Liver (tissue), 9 donors: ENCODE measurements around the gene PIGL. TPM values are rescaled to one million over a fixed set of nuclear protein-coding genes. Genes with fewer than 3 reads are reported as not detected.
A peak's percentile ranks its signal among the peaks of the same experiment; 100 is the strongest.

Experiments used
- DNase-seq: peaks from one replicate; pipeline ENCODE4 v3.0.0-alpha.2; 2017; ENCODE audit warnings: low spot score
- H3K27ac ChIP-seq, 2 donors: one replicate each; pipeline ENCODE4 v1.7.0; 2013; ENCODE audit warnings: inconsistent platforms in 2 of 2, low read length in 2 of 2, control low read depth in 1 of 2, low read depth in 1 of 2, mild to moderate bottlenecking in 1 of 2
- H3K27me3 ChIP-seq, 4 donors: one replicate each; pipeline versions ENCODE4 v1.6.1 to v1.7.0; 2013; ENCODE audit warnings: low read length in 3 of 4, inconsistent platforms in 1 of 4, mild to moderate bottlenecking in 1 of 4, moderate library complexity in 1 of 4; ENCODE audit not compliant: control insufficient read depth in 4 of 4, insufficient read depth in 4 of 4
- H3K36me3 ChIP-seq, 4 donors: one replicate each; pipeline versions ENCODE4 v1.6.1 to v1.7.0; 2013; ENCODE audit warnings: low read length in 3 of 4, mild to moderate bottlenecking in 3 of 4, low read depth in 1 of 4, moderate library complexity in 1 of 4; ENCODE audit not compliant: control insufficient read depth in 4 of 4, insufficient read depth in 3 of 4
- H3K4me1 ChIP-seq, 4 donors: one replicate each; pipeline versions ENCODE4 v1.6.1 to v1.7.0; 2013; ENCODE audit warnings: low read length in 3 of 4, mild to moderate bottlenecking in 3 of 4, moderate library complexity in 1 of 4; ENCODE audit not compliant: control insufficient read depth in 4 of 4, insufficient read depth in 4 of 4
- H3K4me3 ChIP-seq, 3 donors: one replicate each; pipeline versions ENCODE4 v1.6.1 to v1.7.0; 2013; ENCODE audit warnings: low read length in 3 of 3, control low read depth in 1 of 3, low read depth in 1 of 3, mild to moderate bottlenecking in 1 of 3
- H3K9ac ChIP-seq, 2 donors: one replicate each; pipeline ENCODE4 v1.7.0; 2013; ENCODE audit warnings: low read length in 2 of 2, mild to moderate bottlenecking in 2 of 2, moderate library complexity in 2 of 2, control low read depth in 1 of 2, low read depth in 1 of 2
- H3K9me3 ChIP-seq, 4 donors: one replicate each; pipeline versions ENCODE4 v1.6.1 to v1.7.0; 2013; ENCODE audit warnings: low read length in 3 of 4; ENCODE audit not compliant: control insufficient read depth in 4 of 4
- EGR1 ChIP-seq, 2 donors: IDR thresholded peaks; 2 replicates each; pipeline ENCODE4 v1.6.1; 2016 to 2018; ENCODE audit warnings: antibody characterized with exemption in 2 of 2, low read depth in 2 of 2
- FOXA1 ChIP-seq: IDR thresholded peaks from 2 replicates; pipeline ENCODE4 v1.6.1; 2016; ENCODE audit warnings: antibody characterized with exemption
- FOXA2 ChIP-seq: IDR thresholded peaks from 2 replicates; pipeline ENCODE4 v1.6.1; 2016; ENCODE audit warnings: antibody characterized with exemption
- GABPA ChIP-seq, 2 donors: IDR thresholded peaks in 1 of 2; conservative IDR thresholded peaks in 1 of 2; 2 replicates each; pipeline ENCODE4 v1.6.1; 2016; ENCODE audit warnings: antibody characterized with exemption in 2 of 2, mild to moderate bottlenecking in 1 of 2, moderate library complexity in 1 of 2
- HNF4A ChIP-seq, 2 donors: conservative IDR thresholded peaks; 2 replicates each; pipeline ENCODE4 v1.6.1; 2016; ENCODE audit warnings: antibody characterized with exemption in 2 of 2, mild to moderate bottlenecking in 2 of 2
- HNF4G ChIP-seq: IDR thresholded peaks from 2 replicates; pipeline ENCODE4 v1.6.1; 2016; ENCODE audit warnings: antibody characterized with exemption
- JUND ChIP-seq, 2 donors: IDR thresholded peaks; 2 replicates each; pipeline ENCODE4 v1.6.1; 2016; ENCODE audit warnings: antibody characterized with exemption in 2 of 2
- NR2F2 ChIP-seq: IDR thresholded peaks from 2 replicates; pipeline ENCODE4 v1.6.1; 2016; ENCODE audit warnings: antibody characterized with exemption
- RAD21 ChIP-seq, 2 donors: IDR thresholded peaks; 2 replicates each; pipeline ENCODE4 v1.6.1; 2016; ENCODE audit warnings: antibody characterized with exemption in 2 of 2, mild to moderate bottlenecking in 2 of 2
- RXRA ChIP-seq, 2 donors: IDR thresholded peaks; 2 replicates each; pipeline ENCODE4 v1.6.1; 2017 to 2018; ENCODE audit warnings: antibody characterized with exemption in 2 of 2, mild to moderate bottlenecking in 1 of 2
- SP1 ChIP-seq: IDR thresholded peaks from 2 replicates; pipeline ENCODE4 v1.6.1; 2018; ENCODE audit warnings: antibody characterized with exemption, mild to moderate bottlenecking
- TAF1 ChIP-seq: conservative IDR thresholded peaks from 2 replicates; pipeline ENCODE4 v1.6.1; 2016; ENCODE audit warnings: antibody characterized with exemption, mild to moderate bottlenecking
- YY1 ChIP-seq: IDR thresholded peaks from 2 replicates; pipeline ENCODE4 v1.6.1; 2016; ENCODE audit warnings: antibody characterized with exemption, mild to moderate bottlenecking
- WGBS: extraction: QIAGEN DNeasy Blood & Tissue Kit; methylation state at CpG from one replicate; pipeline ENCODE4 v1.1.7; 2013; 5-methylcytosine and 5-hydroxymethylcytosine counted together
- polyA plus RNA-seq, 2 donors: library from polyadenylated mRNA; stranded (reverse) in 1 of 2; unstranded in 1 of 2; fragments of 200-250 nt in 1 of 2; fragments of >200 nt in 1 of 2; fragmentation: Nextera tagmentation in 1 of 2; extraction: Ambion mirVana in 1 of 2; gene quantifications; one replicate each; pipeline versions ENCODE4 v1.2.1 to v1.2.3, GENCODE V29; 2013 to 2015
- total RNA-seq, 2 donors: library from RNA; depleted of rRNA; stranded (reverse); fragments of >200 nt; gene quantifications; one replicate each; pipeline ENCODE4 v1.2.3, GENCODE V29; 2014
- TF ChIP-seq, protein P1 (sequence below): IDR thresholded peaks from 2 replicates; pipeline ENCODE4 v1.6.1; 2016; ENCODE audit warnings: antibody characterized with exemption, mild to moderate bottlenecking
- TF ChIP-seq, protein P2 (sequence below): fragments of 150-350 bp; IDR thresholded peaks from 2 replicates; pipeline ENCODE4 v1.5.1; 2017; ENCODE audit warnings: improper control_type of control experiment, low read depth, low read length; ENCODE audit not compliant: missing input control
- TF ChIP-seq, protein P3 (sequence below): IDR thresholded peaks from 2 replicates; pipeline ENCODE4 v1.6.1; 2016; ENCODE audit warnings: antibody characterized with exemption
- TF ChIP-seq, protein P4 (sequence below): IDR thresholded peaks from 2 replicates; pipeline ENCODE4 v1.6.1; 2016; ENCODE audit warnings: antibody characterized with exemption
- TF ChIP-seq, protein P5 (sequence below): IDR thresholded peaks from 2 replicates; pipeline ENCODE4 v1.6.1; 2016; ENCODE audit warnings: antibody characterized with exemption
- donor health status: healthy.
- donor health status: healthy.
- donor health status: healthy.
- donor health status: healthy.
- donor health status: healthy.

Gene PIGL
- total and polyA plus RNA-seq, 4 donors: 6.7 to 34.7 (median 14.7) TPM

DNA sequence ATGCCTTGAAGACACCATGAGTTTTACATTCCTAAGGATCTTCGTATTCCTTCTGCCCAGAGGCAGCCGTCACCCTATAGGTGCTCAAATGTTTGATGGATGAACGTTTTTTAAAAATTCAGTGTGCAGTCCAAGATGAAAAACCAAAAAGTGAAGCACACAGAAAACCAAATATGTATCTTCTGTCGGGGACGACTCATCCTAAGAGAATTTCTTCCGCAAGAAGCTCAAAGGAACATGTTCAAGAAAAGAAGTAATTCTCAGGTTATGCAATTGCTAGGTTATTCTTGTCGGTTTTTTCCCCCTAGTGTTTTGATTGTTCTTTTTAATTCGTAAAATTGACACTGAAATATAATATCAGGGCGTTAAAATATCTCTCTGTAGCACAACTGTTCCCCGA is 134.8 kb downstream of the PIGL start:
- Histone ChIP-seq H3K9me3 (no peaks in the 10 kb centered on the region), H3K4me1 (peaks cover 2 to 16% (median 11%) of the 10 kb centered on the region in 4 donors), H3K9ac (peak overlapping the region; percentile 88 to 93), H3K27me3 (no peaks in the 10 kb centered on the region), H3K4me3 (peak overlapping the region; percentile 77 to 97 (median 88)), H3K27ac (peak overlapping the region in 1 of 2 donors; percentile 92), H3K36me3 (peaks cover 0 to 14% (median 7%) of the 10 kb centered on the region in 4 donors)
- no peak for DNase-seq
- 40% methylated on average over 10 of the region's 10 CpGs for WGBS
- TF ChIP-seq, protein P1, sequence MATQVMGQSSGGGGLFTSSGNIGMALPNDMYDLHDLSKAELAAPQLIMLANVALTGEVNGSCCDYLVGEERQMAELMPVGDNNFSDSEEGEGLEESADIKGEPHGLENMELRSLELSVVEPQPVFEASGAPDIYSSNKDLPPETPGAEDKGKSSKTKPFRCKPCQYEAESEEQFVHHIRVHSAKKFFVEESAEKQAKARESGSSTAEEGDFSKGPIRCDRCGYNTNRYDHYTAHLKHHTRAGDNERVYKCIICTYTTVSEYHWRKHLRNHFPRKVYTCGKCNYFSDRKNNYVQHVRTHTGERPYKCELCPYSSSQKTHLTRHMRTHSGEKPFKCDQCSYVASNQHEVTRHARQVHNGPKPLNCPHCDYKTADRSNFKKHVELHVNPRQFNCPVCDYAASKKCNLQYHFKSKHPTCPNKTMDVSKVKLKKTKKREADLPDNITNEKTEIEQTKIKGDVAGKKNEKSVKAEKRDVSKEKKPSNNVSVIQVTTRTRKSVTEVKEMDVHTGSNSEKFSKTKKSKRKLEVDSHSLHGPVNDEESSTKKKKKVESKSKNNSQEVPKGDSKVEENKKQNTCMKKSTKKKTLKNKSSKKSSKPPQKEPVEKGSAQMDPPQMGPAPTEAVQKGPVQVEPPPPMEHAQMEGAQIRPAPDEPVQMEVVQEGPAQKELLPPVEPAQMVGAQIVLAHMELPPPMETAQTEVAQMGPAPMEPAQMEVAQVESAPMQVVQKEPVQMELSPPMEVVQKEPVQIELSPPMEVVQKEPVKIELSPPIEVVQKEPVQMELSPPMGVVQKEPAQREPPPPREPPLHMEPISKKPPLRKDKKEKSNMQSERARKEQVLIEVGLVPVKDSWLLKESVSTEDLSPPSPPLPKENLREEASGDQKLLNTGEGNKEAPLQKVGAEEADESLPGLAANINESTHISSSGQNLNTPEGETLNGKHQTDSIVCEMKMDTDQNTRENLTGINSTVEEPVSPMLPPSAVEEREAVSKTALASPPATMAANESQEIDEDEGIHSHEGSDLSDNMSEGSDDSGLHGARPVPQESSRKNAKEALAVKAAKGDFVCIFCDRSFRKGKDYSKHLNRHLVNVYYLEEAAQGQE: no peak
- no peak for TF ChIP-seq NR2F2
- TF ChIP-seq, protein P2, sequence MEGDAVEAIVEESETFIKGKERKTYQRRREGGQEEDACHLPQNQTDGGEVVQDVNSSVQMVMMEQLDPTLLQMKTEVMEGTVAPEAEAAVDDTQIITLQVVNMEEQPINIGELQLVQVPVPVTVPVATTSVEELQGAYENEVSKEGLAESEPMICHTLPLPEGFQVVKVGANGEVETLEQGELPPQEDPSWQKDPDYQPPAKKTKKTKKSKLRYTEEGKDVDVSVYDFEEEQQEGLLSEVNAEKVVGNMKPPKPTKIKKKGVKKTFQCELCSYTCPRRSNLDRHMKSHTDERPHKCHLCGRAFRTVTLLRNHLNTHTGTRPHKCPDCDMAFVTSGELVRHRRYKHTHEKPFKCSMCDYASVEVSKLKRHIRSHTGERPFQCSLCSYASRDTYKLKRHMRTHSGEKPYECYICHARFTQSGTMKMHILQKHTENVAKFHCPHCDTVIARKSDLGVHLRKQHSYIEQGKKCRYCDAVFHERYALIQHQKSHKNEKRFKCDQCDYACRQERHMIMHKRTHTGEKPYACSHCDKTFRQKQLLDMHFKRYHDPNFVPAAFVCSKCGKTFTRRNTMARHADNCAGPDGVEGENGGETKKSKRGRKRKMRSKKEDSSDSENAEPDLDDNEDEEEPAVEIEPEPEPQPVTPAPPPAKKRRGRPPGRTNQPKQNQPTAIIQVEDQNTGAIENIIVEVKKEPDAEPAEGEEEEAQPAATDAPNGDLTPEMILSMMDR: no peak
- no peak for TF ChIP-seq FOXA2
- TF ChIP-seq, protein P3, sequence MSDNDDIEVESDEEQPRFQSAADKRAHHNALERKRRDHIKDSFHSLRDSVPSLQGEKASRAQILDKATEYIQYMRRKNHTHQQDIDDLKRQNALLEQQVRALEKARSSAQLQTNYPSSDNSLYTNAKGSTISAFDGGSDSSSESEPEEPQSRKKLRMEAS: no peak
- no peak for TF ChIP-seq FOXA1
- TF ChIP-seq, protein P4, sequence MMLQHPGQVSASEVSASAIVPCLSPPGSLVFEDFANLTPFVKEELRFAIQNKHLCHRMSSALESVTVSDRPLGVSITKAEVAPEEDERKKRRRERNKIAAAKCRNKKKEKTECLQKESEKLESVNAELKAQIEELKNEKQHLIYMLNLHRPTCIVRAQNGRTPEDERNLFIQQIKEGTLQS: no peak
- TF ChIP-seq EGR1 (IDR thresholded peaks at IDR 0.05; ENCODE audit: low read depth in 2 of 2): no peak
- no peak for TF ChIP-seq GABPA (IDR thresholded peaks at IDR 0.05 in 1 of 2, conservative IDR thresholded peaks at IDR 0.05 in 1 of 2)
- TF ChIP-seq HNF4G: no peak
- no peak for TF ChIP-seq YY1
- TF ChIP-seq RAD21 (IDR thresholded peaks at IDR 0.05): no peak
- TF ChIP-seq, protein P5, sequence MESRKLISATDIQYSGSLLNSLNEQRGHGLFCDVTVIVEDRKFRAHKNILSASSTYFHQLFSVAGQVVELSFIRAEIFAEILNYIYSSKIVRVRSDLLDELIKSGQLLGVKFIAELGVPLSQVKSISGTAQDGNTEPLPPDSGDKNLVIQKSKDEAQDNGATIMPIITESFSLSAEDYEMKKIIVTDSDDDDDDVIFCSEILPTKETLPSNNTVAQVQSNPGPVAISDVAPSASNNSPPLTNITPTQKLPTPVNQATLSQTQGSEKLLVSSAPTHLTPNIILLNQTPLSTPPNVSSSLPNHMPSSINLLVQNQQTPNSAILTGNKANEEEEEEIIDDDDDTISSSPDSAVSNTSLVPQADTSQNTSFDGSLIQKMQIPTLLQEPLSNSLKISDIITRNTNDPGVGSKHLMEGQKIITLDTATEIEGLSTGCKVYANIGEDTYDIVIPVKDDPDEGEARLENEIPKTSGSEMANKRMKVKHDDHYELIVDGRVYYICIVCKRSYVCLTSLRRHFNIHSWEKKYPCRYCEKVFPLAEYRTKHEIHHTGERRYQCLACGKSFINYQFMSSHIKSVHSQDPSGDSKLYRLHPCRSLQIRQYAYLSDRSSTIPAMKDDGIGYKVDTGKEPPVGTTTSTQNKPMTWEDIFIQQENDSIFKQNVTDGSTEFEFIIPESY: no peak
- no peak for TF ChIP-seq RXRA (IDR thresholded peaks at IDR 0.05)
- no peak for TF ChIP-seq JUND (IDR thresholded peaks at IDR 0.05)
- TF ChIP-seq HNF4A (conservative IDR thresholded peaks at IDR 0.05): no peak
- TF ChIP-seq SP1: no peak
- TF ChIP-seq TAF1: no peak
